A549 (cell line): ENCODE results near the gene TNF. TPM values are rescaled to one million over a fixed set of nuclear protein-coding genes. Genes with fewer than 3 reads are reported as not detected.

Experiments
- ATAC-seq, 2 experiments: fragments of 200-7000 bp in 1 of 2; fragments of >200 bp in 1 of 2; cut with Nextera tagmentation in 1 of 2; cut with Tn5 transposase in 1 of 2; 3 replicates each; pipeline versions ENCODE4 v1.8.0 to v1.9.1; 2018 to 2020; ENCODE audit warnings: mild to moderate bottlenecking in 1 of 2, moderate library complexity in 1 of 2
- CTCF ChIA-PET: fragments of 300-600 bp; sonication (Branson Sonifier 250); formaldehyde crosslinking; extraction: SDS; loops from one replicate; lab custom pipeline; 2021; ENCODE audit warnings: antibody characterized with exemption, inconsistent platforms; lab: Yijun Ruan, JAX
- POLR2A ChIA-PET: fragments of 350-600 bp; formaldehyde crosslinking; extraction: SDS; loops from one replicate; lab custom pipeline; 2021; ENCODE audit warnings: antibody characterized with exemption, inconsistent platforms; lab: Yijun Ruan, JAX
- DNase-seq, 2 experiments: peaks; one replicate each; pipeline versions ENCODE4 v3.0.0 to v3.0.0-alpha.2; 2011 to 2016; ENCODE audit warnings: low read depth in 1 of 2, low spot score in 1 of 2
- FAIRE-seq: peaks from 2 replicates; lab custom pipeline; 2011; peaks lifted over from hg19 to GRCh38; lab: Jason Lieb, UNC
- H3K27ac ChIP-seq, 2 experiments: fragments of >200 bp; sonication (Bioruptor Twin); formaldehyde crosslinking; 3 replicates each; pipeline ENCODE4 v1.5.1; 2016 to 2017
- H3K4me1 ChIP-seq: fragments of >200 bp; sonication (Bioruptor Twin); formaldehyde crosslinking; 3 replicates; pipeline ENCODE4 v1.6.1; 2016
- H3K4me2 ChIP-seq: fragments of >200 bp; sonication (Bioruptor Twin); formaldehyde crosslinking; 3 replicates; pipeline ENCODE4 v1.6.1; 2016
- H3K4me3 ChIP-seq: fragments of >200 bp; sonication (Bioruptor Twin); formaldehyde crosslinking; 3 replicates; pipeline ENCODE4 v1.5.1; 2016
- H3K9me3 ChIP-seq: fragments of >200 bp; sonication (Bioruptor Twin); formaldehyde crosslinking; 3 replicates; pipeline ENCODE4 v1.6.1; 2016
- CBX8 ChIP-seq: fragments of 200-600 bp; sonication (generic); IDR thresholded peaks from 2 replicates; pipeline ENCODE4 v1.6.1; 2016
- CEBPB ChIP-seq, 2 experiments: fragments of >200 bp in 1 of 2; sonication (Bioruptor Twin) in 1 of 2; formaldehyde crosslinking in 1 of 2; IDR thresholded peaks; 2 replicates each; pipeline ENCODE4 v1.6.1; 2012 to 2016
- CHD4 ChIP-seq: fragments of 200-600 bp; sonication (generic); IDR thresholded peaks from 2 replicates; pipeline ENCODE4 v1.6.1; 2016; ENCODE audit warnings: antibody characterized with exemption, mild to moderate bottlenecking, borderline replicate concordance
- EHMT2 ChIP-seq: fragments of 200-600 bp; sonication (generic); IDR thresholded peaks from 2 replicates; pipeline ENCODE4 v1.6.1; 2016; ENCODE audit warnings: antibody characterized with exemption, low read depth, mild to moderate bottlenecking, moderate library complexity
- FOSB ChIP-seq: fragments of 250-450 bp; sonication (Bioruptor Pico); IDR thresholded peaks from 2 replicates; pipeline ENCODE4 v1.5.0; 2020; ENCODE audit warnings: mild to moderate bottlenecking, moderate library complexity
- FOSL2 ChIP-seq, 2 experiments: fragments of 450-650 bp in 1 of 2; fragments of >200 bp in 1 of 2; sonication (Bioruptor Twin) in 1 of 2; formaldehyde crosslinking; IDR thresholded peaks; 2 replicates each; pipeline versions ENCODE4 v1.5.0 to v1.6.1; 2016 to 2020; ENCODE audit warnings: mild to moderate bottlenecking in 1 of 2, moderate library complexity in 1 of 2
- FOXS1 ChIP-seq: fragments of 250-450 bp; sonication (Bioruptor Pico); IDR thresholded peaks from 2 replicates; pipeline ENCODE4 v1.5.0; 2020; ENCODE audit warnings: mild to moderate bottlenecking, moderate library complexity
- HOXA7 ChIP-seq: fragments of 250-450 bp; sonication (Bioruptor Pico); IDR thresholded peaks from 2 replicates; pipeline ENCODE4 v1.5.0; 2020; ENCODE audit warnings: mild to moderate bottlenecking, moderate library complexity
- JUN ChIP-seq, 2 experiments: fragments of >200 bp; sonication (Bioruptor Twin); formaldehyde crosslinking; IDR thresholded peaks; 2 replicates in 1 of 2; 3 replicates in 1 of 2; pipeline ENCODE4 v1.6.1; 2016 to 2017
- JUNB ChIP-seq: fragments of >200 bp; sonication (Bioruptor Twin); formaldehyde crosslinking; IDR thresholded peaks from 2 replicates; pipeline ENCODE4 v1.6.1; 2016
- KDM5A ChIP-seq: fragments of 200-600 bp; sonication (generic); IDR thresholded peaks from 2 replicates; pipeline ENCODE4 v1.6.1; 2016; ENCODE audit warnings: antibody characterized with exemption, mild to moderate bottlenecking
- MAZ ChIP-seq: fragments of 150-350 bp; IDR thresholded peaks from 2 replicates; pipeline ENCODE4 v1.6.1; 2014; ENCODE audit warnings: antibody characterized with exemption, low read depth, low read length, borderline replicate concordance
- NFE2L2 ChIP-seq: fragments of 150-350 bp; conservative IDR thresholded peaks from 2 replicates; pipeline ENCODE4 v1.6.1; 2014; ENCODE audit warnings: low read length
- RAD21 ChIP-seq, 2 experiments: fragments of >200 bp in 1 of 2; sonication (Bioruptor Twin) in 1 of 2; formaldehyde crosslinking in 1 of 2; IDR thresholded peaks in 1 of 2; conservative IDR thresholded peaks in 1 of 2; 2 replicates in 1 of 2; 3 replicates in 1 of 2; pipeline ENCODE4 v1.6.1; 2012 to 2018; ENCODE audit warnings: inconsistent platforms in 1 of 2
- RARB ChIP-seq: fragments of 250-450 bp; sonication (Bioruptor Pico); IDR thresholded peaks from 2 replicates; pipeline ENCODE4 v1.8.0; 2021; ENCODE audit warnings: mild to moderate bottlenecking, moderate library complexity
- RCOR1 ChIP-seq: fragments of 150-350 bp; IDR thresholded peaks from 2 replicates; pipeline ENCODE4 v1.6.1; 2014; ENCODE audit warnings: antibody characterized with exemption, low read length, low read depth
- RNF2 ChIP-seq: fragments of 200-600 bp; sonication (generic); IDR thresholded peaks from 2 replicates; pipeline ENCODE4 v1.6.1; 2016; ENCODE audit warnings: low read depth, mild to moderate bottlenecking, antibody characterized with exemption, moderate library complexity, borderline replicate concordance
- SMC3 ChIP-seq: fragments of >200 bp; sonication (Bioruptor Twin); formaldehyde crosslinking; IDR thresholded peaks from 3 replicates; pipeline ENCODE4 v1.6.1; 2018; ENCODE audit warnings: inconsistent platforms
- TFCP2L1 ChIP-seq: fragments of 250-450 bp; sonication (Bioruptor Pico); IDR thresholded peaks from 2 replicates; pipeline ENCODE4 v1.5.0; 2021; ENCODE audit warnings: mild to moderate bottlenecking
- WGBS: methylation state at CpG from one replicate; pipeline ENCODE4 v1.1.6; 2017; ENCODE audit errors: missing lambda C conversion rate; 5-methylcytosine and 5-hydroxymethylcytosine counted together
- polyA plus RNA-seq, 4 experiments: library from polyadenylated mRNA; depleted of rRNA in 3 of 4; stranded (reverse); fragments of >200 nt; fragmentation: RNase III in 1 of 4; extraction: RNeasy Plus Mini Kit Qiagen cat#74134 plus additional on column Dnase treatment in 1 of 4; gene quantifications; 2 replicates in 3 of 4; 3 replicates in 1 of 4; pipeline ENCODE4 v1.2.3, GENCODE V29; 2011 to 2017
- TF ChIP-seq, protein P1 (sequence below): fragments of 450-650 bp; IDR thresholded peaks from 2 replicates; pipeline ENCODE4 v1.6.1; 2014; ENCODE audit warnings: antibody characterized with exemption
- TF ChIP-seq, protein P2 (sequence below): fragments of >200 bp; sonication (Bioruptor Twin); formaldehyde crosslinking; IDR thresholded peaks from 2 replicates; pipeline ENCODE4 v1.6.1; 2016
- TF ChIP-seq, protein P3 (sequence below): fragments of 200-600 bp; sonication (generic); IDR thresholded peaks from 2 replicates; pipeline ENCODE4 v1.6.1; 2016; ENCODE audit warnings: antibody characterized with exemption, mild to moderate bottlenecking, moderate library complexity
- TF ChIP-seq, protein P4 (sequence below): fragments of 150-350 bp; IDR thresholded peaks from 2 replicates; pipeline ENCODE4 v1.6.1; 2014; ENCODE audit warnings: low read depth, mild to moderate bottlenecking, low read length
- TF ChIP-seq, protein P5 (sequence below): fragments of >200 bp; sonication (Bioruptor Twin); formaldehyde crosslinking; IDR thresholded peaks from 3 replicates; pipeline ENCODE4 v1.5.1; 2016

TNF gene
- polyA plus RNA-seq, 2 of the 4 experiments (the other 2 are of a cell fraction): not detected

DNA sequence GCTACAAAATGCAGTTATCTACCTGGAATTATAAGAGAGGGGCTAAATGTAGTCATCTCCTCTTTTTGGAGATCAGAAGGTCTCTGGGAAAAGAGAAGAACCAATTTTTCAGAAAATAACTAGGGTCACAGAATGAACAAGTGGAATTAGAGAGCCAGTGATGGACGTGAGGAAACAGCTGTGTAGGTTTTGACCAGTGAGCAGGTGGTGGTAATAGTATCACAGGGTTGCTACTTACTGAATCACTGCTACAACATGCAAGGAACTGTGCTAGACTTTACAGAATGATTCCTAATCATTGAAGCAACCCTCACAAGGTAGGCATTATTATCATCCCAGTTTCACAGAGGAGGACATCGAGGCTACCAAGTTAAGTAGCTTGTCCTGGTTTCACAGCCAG lies 30.7 kb upstream of the TNF start (continued):
- no peak for TF ChIP-seq RNF2
- no peak for TF ChIP-seq KDM5A
- TF ChIP-seq RARB: no peak
- TF ChIP-seq JUN (IDR thresholded peaks at IDR 0.05): no peak

DNA sequence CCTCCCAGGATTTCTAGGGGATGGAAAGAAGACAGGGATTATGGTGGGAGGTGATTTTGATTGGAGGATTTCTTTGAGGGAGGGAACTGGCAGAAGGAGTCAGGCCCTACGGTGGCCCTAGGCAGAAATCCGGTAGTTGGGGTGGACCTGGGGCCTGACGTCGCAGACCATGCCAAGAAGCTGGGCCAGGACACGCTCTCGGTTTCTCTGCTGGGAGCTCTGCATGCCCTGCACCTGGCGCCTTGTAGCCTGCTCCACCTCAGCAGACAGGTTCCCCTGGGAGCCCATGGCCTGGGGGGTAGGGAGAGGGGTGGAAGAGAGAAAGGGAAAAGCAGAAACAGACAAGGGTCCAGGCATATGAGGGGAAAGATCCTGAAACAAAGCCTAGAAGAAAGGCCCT lies 30.1 kb upstream of the TNF start:
- FAIRE-seq (no peak), ATAC-seq (no peak), DNase-seq (no peak)
- ChIA-PET POLR2A (no interaction called here), CTCF (interaction anchor here (1.1 to 15.7 kb wide), 6 partner anchors 10 to 401 kb away, joined by 4 to 331 read pairs (median 8); partner anchors contain the start of genes LST1, LTB and NCR3)
- 84% methylated on average over 6 of the region's 7 CpGs for WGBS
- Histone ChIP-seq H3K27ac (no peak overlapping the region), H3K4me3 (no peak overlapping the region), H3K4me2 (no peak overlapping the region), H3K4me1 (peaks cover 16% of the 10 kb centered on the region), H3K9me3 (no peaks in the 10 kb centered on the region)
- TF ChIP-seq JUNB (no peak), CBX8 (no peak), JUN (IDR thresholded peaks at IDR 0.05) (no peak), MAZ (no peak), CHD4 (no peak), FOSB (no peak), FOSL2 (IDR thresholded peaks at IDR 0.05) (no peak), FOSL2 (CRISPR knock-in tag; IDR thresholded peaks at IDR 0.05) (no peak), CEBPB (IDR thresholded peaks at IDR 0.05) (no peak), RCOR1 (no peak), TFCP2L1 (CRISPR knock-in tag) (no peak), RNF2 (no peak), HOXA7 (CRISPR knock-in tag) (no peak), EHMT2 (no peak)
- TF ChIP-seq, protein P1, sequence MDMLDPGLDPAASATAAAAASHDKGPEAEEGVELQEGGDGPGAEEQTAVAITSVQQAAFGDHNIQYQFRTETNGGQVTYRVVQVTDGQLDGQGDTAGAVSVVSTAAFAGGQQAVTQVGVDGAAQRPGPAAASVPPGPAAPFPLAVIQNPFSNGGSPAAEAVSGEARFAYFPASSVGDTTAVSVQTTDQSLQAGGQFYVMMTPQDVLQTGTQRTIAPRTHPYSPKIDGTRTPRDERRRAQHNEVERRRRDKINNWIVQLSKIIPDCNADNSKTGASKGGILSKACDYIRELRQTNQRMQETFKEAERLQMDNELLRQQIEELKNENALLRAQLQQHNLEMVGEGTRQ: no peak
- TF ChIP-seq, protein P2, sequence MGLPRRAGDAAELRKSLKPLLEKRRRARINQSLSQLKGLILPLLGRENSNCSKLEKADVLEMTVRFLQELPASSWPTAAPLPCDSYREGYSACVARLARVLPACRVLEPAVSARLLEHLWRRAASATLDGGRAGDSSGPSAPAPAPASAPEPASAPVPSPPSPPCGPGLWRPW: no peak
- TF ChIP-seq, protein P3, sequence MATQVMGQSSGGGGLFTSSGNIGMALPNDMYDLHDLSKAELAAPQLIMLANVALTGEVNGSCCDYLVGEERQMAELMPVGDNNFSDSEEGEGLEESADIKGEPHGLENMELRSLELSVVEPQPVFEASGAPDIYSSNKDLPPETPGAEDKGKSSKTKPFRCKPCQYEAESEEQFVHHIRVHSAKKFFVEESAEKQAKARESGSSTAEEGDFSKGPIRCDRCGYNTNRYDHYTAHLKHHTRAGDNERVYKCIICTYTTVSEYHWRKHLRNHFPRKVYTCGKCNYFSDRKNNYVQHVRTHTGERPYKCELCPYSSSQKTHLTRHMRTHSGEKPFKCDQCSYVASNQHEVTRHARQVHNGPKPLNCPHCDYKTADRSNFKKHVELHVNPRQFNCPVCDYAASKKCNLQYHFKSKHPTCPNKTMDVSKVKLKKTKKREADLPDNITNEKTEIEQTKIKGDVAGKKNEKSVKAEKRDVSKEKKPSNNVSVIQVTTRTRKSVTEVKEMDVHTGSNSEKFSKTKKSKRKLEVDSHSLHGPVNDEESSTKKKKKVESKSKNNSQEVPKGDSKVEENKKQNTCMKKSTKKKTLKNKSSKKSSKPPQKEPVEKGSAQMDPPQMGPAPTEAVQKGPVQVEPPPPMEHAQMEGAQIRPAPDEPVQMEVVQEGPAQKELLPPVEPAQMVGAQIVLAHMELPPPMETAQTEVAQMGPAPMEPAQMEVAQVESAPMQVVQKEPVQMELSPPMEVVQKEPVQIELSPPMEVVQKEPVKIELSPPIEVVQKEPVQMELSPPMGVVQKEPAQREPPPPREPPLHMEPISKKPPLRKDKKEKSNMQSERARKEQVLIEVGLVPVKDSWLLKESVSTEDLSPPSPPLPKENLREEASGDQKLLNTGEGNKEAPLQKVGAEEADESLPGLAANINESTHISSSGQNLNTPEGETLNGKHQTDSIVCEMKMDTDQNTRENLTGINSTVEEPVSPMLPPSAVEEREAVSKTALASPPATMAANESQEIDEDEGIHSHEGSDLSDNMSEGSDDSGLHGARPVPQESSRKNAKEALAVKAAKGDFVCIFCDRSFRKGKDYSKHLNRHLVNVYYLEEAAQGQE: no peak

DNA sequence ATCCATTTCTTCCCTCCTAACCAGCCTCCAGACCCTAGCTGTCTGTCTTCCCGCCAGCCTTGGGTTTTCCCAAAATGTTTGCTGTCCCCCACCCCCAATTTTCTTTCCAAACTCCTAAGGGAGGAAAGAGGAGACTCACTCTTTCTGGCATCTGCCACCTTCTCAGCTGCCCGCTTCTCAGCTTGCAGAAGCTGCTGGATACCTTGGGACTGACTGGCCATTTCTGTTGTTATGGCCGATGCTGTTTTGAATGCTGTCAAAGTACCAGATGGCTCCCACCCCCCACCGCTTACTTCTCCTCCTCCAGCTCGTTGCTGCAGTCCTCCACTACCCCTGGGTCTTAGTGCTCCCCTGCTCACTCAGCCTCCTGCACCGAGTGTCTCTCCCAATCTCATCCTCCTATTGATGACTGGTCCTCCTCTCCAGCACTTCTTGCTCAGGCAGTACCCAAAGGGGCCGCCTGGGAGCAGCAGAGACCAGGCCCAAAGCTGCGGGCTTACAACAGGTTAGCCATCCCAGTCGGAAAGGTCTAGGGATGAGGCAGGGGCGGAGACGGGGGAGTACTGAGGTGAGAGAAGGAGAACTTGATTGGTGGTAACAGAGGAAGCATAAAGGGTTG lies 28.9 kb upstream of the TNF start, which contains the start of gene ATP6V1G2:
TSS of gene ATP6V1G2 (minus strand) at position 270 of the 619 bp plus-strand sequence. CDS start at position 221, 49 bp downstream.
- Histone ChIP-seq H3K4me2 (peak within 1 kb of the TSS; percentile 67), H3K27ac (peak within 1 kb of the TSS; percentile 87 to 90), H3K9me3 (no peaks in the 10 kb centered on the region), H3K4me1 (peaks cover 14% of the 10 kb centered on the region), H3K4me3 (peak within 1 kb of the TSS; percentile 57)
- ChIA-PET POLR2A (interaction anchor here (0.6 to 1.4 kb wide), 4 partner anchors 52 to 649 kb away, joined by 3 to 4 read pairs (median 3); partner anchors contain the start of gene HSPA1B), CTCF (interaction anchor here (0.6 to 15.7 kb wide), 25 partner anchors 11 to 776 kb away, joined by 3 to 331 read pairs (median 4); partner anchors contain the start of genes AIF1, LST1, LTB and LY6G5B)
- DNase-seq (peak; percentile 61 to 90), FAIRE-seq (no peak), ATAC-seq (peak; percentile 85 to 86)
- WGBS: 19% methylated on average over 8 of the region's 11 CpGs
- TF ChIP-seq KDM5A (0 out of 2 replicates have a peak, but pooled peaks have one; percentile 38), EHMT2 (no peak), RAD21 (conservative IDR thresholded peaks at IDR 0.05 in 1 of 2, IDR thresholded peaks at IDR 0.05 in 1 of 2) (peak; percentile 92 to 95), RARB (no peak), FOXS1 (CRISPR knock-in tag) (no peak), NFE2L2 (no peak), FOSB (no peak), SMC3 (peak; percentile 73)
- TF ChIP-seq, protein P4, sequence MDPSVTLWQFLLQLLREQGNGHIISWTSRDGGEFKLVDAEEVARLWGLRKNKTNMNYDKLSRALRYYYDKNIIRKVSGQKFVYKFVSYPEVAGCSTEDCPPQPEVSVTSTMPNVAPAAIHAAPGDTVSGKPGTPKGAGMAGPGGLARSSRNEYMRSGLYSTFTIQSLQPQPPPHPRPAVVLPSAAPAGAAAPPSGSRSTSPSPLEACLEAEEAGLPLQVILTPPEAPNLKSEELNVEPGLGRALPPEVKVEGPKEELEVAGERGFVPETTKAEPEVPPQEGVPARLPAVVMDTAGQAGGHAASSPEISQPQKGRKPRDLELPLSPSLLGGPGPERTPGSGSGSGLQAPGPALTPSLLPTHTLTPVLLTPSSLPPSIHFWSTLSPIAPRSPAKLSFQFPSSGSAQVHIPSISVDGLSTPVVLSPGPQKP: no peak
- TF ChIP-seq, protein P1: no peak
- TF ChIP-seq, protein P5, sequence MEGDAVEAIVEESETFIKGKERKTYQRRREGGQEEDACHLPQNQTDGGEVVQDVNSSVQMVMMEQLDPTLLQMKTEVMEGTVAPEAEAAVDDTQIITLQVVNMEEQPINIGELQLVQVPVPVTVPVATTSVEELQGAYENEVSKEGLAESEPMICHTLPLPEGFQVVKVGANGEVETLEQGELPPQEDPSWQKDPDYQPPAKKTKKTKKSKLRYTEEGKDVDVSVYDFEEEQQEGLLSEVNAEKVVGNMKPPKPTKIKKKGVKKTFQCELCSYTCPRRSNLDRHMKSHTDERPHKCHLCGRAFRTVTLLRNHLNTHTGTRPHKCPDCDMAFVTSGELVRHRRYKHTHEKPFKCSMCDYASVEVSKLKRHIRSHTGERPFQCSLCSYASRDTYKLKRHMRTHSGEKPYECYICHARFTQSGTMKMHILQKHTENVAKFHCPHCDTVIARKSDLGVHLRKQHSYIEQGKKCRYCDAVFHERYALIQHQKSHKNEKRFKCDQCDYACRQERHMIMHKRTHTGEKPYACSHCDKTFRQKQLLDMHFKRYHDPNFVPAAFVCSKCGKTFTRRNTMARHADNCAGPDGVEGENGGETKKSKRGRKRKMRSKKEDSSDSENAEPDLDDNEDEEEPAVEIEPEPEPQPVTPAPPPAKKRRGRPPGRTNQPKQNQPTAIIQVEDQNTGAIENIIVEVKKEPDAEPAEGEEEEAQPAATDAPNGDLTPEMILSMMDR: peak; percentile 79
